Measurements from ENCODE around the gene PDCD7.

DNA sequence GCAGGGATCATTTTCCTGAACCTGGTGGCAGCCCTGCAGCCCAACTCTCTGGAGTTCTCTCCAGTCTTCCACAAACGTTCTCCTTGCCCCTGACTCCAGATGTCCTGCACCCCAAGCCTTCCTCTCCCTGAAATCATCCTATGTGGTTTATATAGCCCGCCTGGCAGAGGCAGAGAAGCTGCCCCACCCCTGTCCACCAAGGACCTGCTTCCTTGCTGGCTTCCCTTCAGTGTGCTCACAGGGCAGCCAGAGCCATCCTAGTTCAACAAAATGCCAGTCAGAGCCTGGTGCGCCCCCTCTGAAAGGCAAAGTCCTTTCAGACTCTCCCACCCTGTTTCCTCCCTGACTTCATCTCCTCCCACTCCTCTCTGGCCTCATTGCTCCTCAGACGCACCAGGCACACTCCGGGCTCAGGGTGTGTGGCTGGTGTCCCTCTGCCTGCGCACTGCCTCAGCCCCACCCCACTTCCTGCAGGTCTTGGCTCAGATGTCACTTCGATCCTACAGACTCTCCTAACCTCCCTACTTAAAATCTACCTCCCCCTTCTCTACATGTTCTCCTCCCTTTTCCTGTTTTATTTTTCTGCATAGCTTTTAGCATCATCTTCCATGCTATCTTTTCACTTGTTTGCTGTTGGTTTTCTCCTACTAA is 51.2 kb downstream of the PDCD7 start:
- TF ChIP-seq POLR2A (IDR thresholded peaks at IDR 0.05; ENCODE audit: low read depth, low read length) (no peak), PAX5 (IDR thresholded peaks at IDR 0.05; ENCODE audit: insufficient read depth, low read length, severe bottlenecking) (no peak), POLR2AphosphoS5 (IDR thresholded peaks at IDR 0.05; ENCODE audit: low read depth, low read length) (no peak), TAF1 (IDR thresholded peaks at IDR 0.05; ENCODE audit: low read depth, low read length) (no peak), POU2F2 (IDR thresholded peaks at IDR 0.05; ENCODE audit: low read depth, low read length) (no peak), SPI1 (IDR thresholded peaks at IDR 0.05; ENCODE audit: low read depth, low read length) (no peak)

Data from GM12891 (cell line).